T-helper 1 cell (primary cell): Measurements from ENCODE around the gene CSE1L.
"Not testable (repeated sequence)": the region's sequence is repeated elsewhere in the genome, so short reads cannot be mapped to it uniquely, and the experiment has no call there.

Experiments
- DNase-seq, 5 donors: peaks; one replicate each; pipeline ENCODE4 v3.0.0-alpha.2; 2012 to 2020

Gene CSE1L

GRCh38 chr20:49133571-49133970, 87.5 kb downstream of the CSE1L start:
- DNase-seq, result no peak

- DNase-seq, result not testable (repeated sequence)
Measured at GRCh38 chr20:49134797-49135196, 88.7 kb downstream of the CSE1L start.

GRCh38 chr20:49136817-49137571, 90.9 kb downstream of the CSE1L start:
- no peak for DNase-seq

GRCh38 chr20:49138431-49138830, 92.3 kb downstream of the CSE1L start:
- DNase-seq, result no peak

- no peak for DNase-seq
Measured at GRCh38 chr20:49140411-49140810, 94.3 kb downstream of the CSE1L start.

- no peak for DNase-seq
Measured at GRCh38 chr20:49140834-49141233, 94.7 kb downstream of the CSE1L start.
